Measurements from ENCODE around the gene CCDC33. TPM values are rescaled to one million over a fixed set of nuclear protein-coding genes. Genes with fewer than 3 reads are reported as not detected.
"Not testable (repeated sequence)": the region's sequence is repeated elsewhere in the genome, so short reads cannot be mapped to it uniquely, and the experiment has no call there.

The CCDC33 gene
- total RNA-seq, 1 donor from 2014 or later: not detected

- no peak for DNase-seq (ENCODE audit: low spot score)
Observed at GRCh38 chr15:74332611-74333010, 96.5 kb downstream of the CCDC33 start.

GRCh38 chr15:74333093-74333492, 97.0 kb downstream of the CCDC33 start:
- DNase-seq (ENCODE audit: low spot score): no peak

DNA sequence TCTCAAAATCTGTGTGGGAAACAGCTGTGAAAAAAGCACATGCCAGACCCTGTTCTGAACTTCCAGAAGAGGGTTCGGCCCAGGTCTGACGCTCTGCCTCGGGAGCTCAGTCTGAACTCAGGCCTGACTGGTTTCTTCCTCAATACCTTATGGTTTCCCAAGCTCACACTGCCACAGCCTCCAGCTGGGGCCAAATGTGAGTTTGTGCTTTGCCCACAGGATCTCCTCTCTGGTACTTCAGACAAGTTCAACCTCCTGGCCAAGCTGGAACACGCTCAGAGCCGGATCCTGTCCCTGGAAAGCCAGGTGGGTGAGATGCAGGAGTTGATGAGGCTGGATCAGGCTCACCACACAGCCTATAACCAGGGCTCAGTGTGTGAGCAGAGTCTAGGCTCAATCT, 97.5 kb downstream of the CCDC33 start:
- no peak for DNase-seq (ENCODE audit: low spot score)

DNA sequence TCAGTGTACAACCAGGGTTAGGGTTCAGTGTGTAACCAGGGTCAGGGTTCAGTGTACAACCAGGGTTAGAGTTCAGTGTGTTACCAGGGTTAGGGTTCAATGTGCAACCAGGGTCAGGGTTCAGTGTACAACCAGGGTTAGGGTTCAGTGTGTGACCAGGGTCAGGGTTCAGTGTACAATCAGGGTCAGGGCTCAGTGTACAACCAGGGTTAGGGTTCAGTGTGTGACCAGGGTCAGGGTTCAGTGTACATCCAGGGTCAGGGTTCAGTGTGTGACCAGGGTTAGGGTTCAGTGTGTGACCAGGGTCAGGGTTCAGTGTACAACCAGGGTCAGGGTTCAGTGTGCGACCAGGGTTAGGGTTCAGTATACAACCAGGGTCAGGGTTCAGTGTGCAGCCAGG, 98.0 kb downstream of the CCDC33 start:
- DNase-seq (ENCODE audit: low spot score): no peak

DNA sequence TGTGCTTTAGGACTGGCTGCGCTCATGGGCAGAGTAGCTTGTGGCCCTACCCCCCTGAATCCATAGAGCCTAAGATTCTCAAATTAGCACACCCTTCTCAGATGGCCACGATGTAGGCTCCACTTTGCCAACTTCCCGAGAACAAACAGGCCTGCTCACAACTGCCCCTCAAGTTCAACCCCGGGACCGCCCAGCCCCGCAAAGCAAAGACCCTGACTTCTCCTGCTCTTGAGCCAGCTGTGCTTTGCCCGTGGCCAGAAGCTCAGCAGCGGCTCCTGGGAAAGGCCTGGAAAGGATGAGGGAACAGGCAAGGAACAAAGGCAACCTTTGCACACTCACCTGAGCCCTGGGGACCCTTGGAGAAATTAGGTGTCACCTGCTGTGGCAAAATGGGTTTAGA, 99.3 kb downstream of the CCDC33 start:
- no peak for DNase-seq (ENCODE audit: low spot score)

- no peak for DNase-seq (ENCODE audit: low spot score)
Observed at GRCh38 chr15:74336061-74337005, 100.2 kb downstream of the CCDC33 start.

DNA sequence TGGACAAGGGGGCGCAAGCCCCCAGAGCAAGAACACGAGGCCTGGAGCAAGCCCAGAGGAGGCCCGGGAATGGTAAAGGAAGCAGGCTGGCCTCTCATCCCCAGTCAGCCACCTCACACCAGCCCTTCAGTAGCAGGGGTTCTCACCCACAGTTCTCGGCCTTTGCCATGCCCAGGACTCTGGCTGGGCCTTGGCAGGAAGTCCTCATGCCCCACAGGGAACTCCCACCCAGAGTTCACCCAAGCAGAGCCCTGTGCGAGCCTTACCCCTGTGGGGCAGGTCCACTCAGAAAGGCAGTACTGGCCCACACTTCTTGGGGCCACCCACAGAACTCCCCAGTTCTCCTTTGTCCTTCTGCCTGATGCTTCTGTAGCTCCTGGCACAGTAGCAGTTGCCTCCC, 101.0 kb downstream of the CCDC33 start:
- no peak for DNase-seq (ENCODE audit: low spot score)

- no peak for DNase-seq (ENCODE audit: low spot score)
Observed at GRCh38 chr15:74337607-74338211, 101.6 kb downstream of the CCDC33 start.

GRCh38 chr15:74338676-74339075, 102.5 kb downstream of the CCDC33 start:
- DNase-seq (ENCODE audit: low spot score): no peak

DNA sequence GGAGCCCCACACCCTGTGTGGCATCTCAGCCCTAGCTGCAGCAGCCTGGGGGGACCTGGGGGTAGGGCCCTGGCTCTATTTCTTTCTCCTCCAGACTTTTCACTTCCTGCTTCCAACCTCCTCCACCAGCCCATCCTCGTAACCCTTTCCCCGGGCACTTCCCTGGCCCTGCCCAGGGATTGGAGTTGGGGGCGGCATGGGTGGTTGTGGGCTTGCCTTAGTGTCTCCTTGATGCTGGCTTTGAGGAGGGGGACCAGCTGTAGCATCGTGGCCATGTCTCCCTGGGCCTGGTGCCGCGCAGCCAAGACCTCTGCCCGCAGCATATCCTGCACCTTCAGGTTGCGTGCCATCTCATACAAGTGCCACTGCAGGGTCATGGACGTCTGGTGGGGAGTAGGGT, 103.2 kb downstream of the CCDC33 start:
- no peak for DNase-seq (ENCODE audit: low spot score)

GRCh38 chr15:74340150-74340549, 104.0 kb downstream of the CCDC33 start:
- no peak for DNase-seq (ENCODE audit: low spot score)

DNA sequence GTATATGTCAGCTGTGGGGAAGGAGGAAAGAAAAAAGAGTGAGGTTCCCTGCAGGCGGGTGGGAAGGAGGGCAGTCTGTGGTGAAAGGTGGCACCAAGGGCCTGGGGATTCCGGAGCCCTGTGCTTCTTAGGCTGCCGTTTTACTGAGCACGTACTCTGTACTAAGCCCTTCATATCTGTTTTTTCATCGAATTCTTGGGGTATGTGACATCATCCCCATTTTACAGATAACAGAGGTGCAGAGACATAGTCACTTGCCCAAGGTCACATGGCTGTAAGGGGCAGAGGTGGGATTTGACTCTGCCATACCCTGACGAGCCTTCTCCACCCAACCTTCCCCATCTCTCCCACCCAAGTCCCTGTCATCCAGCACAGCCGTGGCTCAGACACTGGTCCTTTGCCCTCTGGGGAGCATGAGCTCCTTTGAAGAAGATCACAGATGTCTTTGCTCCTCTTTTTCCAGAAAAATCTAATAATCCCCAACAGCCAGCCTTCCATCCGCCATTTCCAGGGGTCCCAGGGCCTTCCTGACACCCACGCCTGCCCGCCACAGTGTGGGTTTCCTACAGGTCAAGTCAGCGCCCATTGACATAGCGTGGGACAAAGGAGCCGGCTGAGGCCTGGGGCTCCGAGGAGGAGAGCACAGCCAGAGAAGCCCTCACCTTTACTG, 107.1 kb downstream of the CCDC33 start:
- no peak for DNase-seq (ENCODE audit: low spot score)

DNA sequence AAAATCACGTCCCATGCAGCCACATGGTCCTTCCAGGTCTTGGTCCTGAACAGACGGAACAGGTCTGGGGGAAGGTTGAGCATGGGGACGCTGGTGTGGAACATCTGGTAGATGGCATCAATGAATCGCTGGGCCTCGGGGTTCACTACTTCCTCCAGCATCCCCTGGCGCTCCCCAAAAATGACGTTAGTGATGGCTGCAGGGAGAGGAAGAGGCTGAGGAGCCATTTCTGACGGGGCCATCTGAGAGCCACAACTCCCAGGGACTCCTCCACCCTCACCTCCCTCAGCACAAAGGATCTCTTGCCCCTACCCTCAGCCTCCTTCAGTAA, 107.6 kb downstream of the CCDC33 start:
- DNase-seq (ENCODE audit: low spot score): no peak

DNA sequence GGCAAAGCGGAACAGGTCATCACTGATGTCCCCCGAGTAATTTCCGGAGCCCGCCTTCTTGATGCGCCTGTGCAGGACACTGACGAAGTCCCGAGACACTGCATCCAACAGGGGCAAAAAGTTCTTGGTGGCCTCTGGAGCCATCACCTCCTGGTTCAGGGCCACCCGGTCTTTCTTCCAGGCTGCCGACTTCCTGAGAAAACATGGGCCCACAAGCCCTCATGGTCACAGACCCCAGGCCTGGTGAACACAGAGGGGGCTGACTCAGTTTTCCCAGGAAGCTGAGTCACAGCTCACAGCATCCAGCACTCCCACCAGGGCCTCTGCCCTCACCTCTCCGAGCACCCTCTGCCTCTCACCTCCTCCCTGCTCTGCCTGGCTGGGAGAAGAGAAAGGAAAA, 108.9 kb downstream of the CCDC33 start:
- no peak for DNase-seq (ENCODE audit: low spot score)

DNA sequence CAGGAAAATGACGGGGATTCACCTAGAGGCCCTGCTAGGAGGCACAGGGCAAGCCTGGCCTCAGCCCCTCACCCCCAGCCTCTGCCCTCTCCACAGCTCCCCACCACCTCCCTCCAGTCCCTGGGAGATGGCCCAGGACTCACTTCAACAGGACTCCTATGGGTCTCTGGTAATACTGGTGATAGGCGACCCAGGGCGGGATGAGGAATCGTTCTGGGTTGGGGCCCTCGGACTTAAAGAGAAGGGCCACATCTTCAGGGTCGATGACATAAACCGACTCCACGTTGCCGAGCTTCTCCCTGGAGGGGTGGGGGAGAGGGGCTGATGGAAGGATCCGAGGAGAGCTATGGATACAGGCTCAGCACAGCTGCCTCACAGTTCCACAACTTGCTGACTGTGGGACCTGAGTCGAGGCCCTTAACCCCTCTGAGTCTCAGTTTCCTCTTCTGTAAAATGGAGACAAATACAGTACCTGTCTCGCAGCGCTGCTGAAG, 111.7 kb downstream of the CCDC33 start:
- peak; percentile 55 for DNase-seq (ENCODE audit: low spot score)

DNA sequence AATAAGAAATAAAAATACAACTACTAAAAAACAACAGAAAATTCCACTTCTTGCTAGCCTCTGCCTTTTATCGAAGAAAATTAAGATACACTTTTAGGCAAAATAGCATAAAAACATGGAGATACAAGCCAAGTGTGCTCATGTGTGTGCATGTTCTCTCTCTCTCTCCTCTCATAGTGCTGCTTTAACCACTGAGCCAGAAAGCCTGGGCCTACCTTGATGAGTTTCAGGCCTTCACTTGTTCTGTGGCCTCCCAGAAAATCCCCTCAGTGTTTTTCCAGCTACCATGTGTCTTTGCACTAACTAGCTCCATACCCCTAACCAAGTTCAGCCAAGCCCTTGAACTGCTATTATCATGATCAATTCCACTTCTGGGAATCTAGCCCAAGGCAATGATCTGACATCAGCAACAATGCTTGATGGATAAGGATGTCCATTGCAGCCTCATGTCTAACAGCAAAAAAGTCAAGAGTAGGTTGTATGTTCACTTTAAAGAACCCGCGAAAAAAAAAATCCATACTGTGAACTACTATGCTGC, 113.2 kb downstream of the CCDC33 start:
- DNase-seq (ENCODE audit: low spot score): no peak

DNA sequence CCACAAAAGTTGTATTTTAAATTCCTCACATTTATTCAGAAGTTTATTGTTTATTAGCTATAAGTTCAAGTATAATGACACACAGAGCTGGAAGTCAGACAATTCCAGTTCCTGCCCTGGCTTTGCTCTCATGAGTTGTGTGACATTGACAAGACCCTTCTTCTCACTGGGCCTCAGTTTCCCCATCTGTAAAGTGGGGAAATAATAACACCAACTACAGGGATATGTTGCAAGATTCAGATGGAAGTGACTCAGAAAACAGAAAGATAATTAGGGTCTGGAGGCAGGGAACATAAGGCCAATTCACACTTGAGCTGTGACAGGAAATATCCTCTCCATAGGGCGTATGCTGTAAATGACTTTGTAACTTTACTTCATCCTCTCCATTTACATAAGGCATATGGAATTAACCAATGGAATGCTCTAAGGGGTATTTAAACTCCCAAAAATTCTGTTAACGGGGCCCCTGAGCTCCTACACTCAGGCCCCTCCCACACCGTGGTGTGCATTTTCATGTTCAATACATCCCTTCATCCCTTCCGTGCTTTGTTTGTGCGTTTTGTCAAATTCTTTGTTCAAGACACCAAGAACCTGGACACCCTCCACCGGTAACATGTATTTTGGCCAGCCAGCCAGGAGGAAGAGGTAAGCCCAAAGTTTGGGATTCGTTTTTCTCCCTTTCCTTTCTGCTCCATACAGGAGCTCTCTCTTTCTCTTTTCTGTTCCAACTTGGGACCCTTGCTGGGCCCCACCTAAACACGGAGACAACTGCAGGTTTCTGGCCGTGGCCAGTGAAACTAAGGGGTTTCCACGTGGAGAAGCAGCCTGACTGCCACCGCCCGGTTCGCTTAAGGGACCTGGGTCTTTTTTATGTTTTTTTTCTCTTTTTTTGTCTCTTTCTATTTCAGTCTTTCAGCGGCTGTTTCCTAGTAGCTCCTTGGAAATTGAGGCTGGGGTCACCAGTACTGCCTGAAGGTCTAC, 114.5 kb downstream of the CCDC33 start:
- peak; percentile 62 for DNase-seq (ENCODE audit: low spot score)

DNA sequence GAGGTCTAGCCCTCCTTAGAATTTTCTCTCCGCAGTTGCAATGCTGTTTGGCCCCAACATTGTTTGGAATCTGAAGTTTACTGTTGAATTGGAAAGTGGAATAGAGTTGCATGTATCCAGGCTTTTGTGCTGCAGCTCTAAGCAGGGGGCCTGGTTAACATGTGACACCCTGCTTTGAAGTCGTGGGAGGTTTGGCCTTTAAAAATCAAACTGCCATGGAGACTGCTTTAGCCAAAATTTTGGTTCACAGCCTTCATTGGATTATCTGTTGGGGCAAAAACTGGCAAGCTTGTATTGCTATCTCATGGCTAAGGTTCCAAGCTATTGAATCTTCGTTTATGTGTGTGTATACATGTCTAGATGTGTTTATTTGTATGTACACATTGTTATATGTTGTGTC, 115.5 kb downstream of the CCDC33 start:
- DNase-seq (ENCODE audit: low spot score): no peak

DNA sequence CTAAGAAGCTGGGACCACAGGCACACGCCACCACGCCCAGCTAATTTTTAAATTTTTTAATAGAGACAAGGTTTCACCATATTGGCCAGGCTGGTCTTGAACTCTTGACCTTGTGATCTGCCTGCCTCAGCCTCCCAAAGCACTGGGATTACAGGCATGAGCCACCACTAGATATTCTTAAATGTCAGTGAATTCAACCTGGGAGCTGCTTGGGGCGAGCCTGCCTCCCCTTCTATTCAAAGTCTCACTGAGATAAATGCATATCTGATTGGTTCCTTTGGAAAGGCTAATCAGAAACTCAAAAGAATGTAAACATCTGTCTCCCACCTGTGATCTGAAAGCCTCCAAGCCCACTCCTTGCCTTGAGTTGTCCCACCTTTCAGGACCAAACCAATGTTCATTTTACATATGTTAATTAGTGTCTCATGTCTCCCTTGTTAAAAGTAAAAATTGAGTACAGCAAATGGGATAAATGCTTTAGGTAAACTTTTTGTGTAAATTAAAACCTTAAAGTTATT, 116.3 kb downstream of the CCDC33 start:
- DNase-seq (ENCODE audit: low spot score): no peak

- DNase-seq (ENCODE audit: low spot score): not testable (repeated sequence)
Observed at GRCh38 chr15:74353992-74354391, 117.9 kb downstream of the CCDC33 start.
